Omental fat pad (tissue), 4 donors: Measurements from ENCODE around the gene ARHGAP26. TPM values are rescaled to one million over a fixed set of nuclear protein-coding genes. Genes with fewer than 3 reads are reported as not detected.

ENCODE experiments used
- ATAC-seq: fragments of 150-250 bp; one replicate; pipeline ENCODE4 v1.9.1; 2016; ENCODE audit warnings: mild to moderate bottlenecking, moderate library complexity; ENCODE audit not compliant: low FRiP score
- DNase-seq: peaks from one replicate; pipeline ENCODE4 v3.0.0-alpha.2; 2019; ENCODE audit warnings: low spot score
- CTCF ChIP-seq, 3 donors: fragments of 450-650 bp; IDR thresholded peaks; one replicate each; pipeline ENCODE4 v1.5.1; 2016 to 2017; ENCODE audit warnings: antibody characterized with exemption in 3 of 3, mild to moderate bottlenecking in 3 of 3, moderate library complexity in 2 of 3
- total RNA-seq, 4 donors: library from RNA; depleted of rRNA; stranded (reverse); fragments of >200 nt; gene quantifications; one replicate each; pipeline ENCODE4 v1.1.0, GENCODE V29; 2016

Gene ARHGAP26
- total RNA-seq, 4 donors from 2014 or later = 40.4 to 134 (median 63.6) TPM

- TF ChIP-seq CTCF (IDR thresholded peaks at IDR 0.05) = no peak
- no peak for ATAC-seq
- DNase-seq = no peak
Measured at GRCh38 chr5:143174714-143175398, 404.7 kb downstream of the ARHGAP26 start.

- no peak for ATAC-seq
- TF ChIP-seq CTCF (IDR thresholded peaks at IDR 0.05) = no peak
Measured at GRCh38 chr5:143176048-143176447, 405.9 kb downstream of the ARHGAP26 start.

GRCh38 chr5:143177263-143177983 lies 407.2 kb downstream of the ARHGAP26 start:
- TF ChIP-seq CTCF (IDR thresholded peaks at IDR 0.05) = no peak
- DNase-seq (no peak), ATAC-seq (no peak)

More at GRCh38 chr5:143176048-143176447, 405.9 kb downstream of the ARHGAP26 start:
- DNase-seq = no peak

- ATAC-seq = no peak
- no peak for TF ChIP-seq CTCF (IDR thresholded peaks at IDR 0.05)
Measured at GRCh38 chr5:143179126-143179740, 409.1 kb downstream of the ARHGAP26 start.

GRCh38 chr5:143180751-143181150 lies 410.6 kb downstream of the ARHGAP26 start:
- ATAC-seq = no peak
- no peak for DNase-seq
- TF ChIP-seq CTCF (IDR thresholded peaks at IDR 0.05) = no peak

More at GRCh38 chr5:143179126-143179740, 409.1 kb downstream of the ARHGAP26 start:
- no peak for DNase-seq

GRCh38 chr5:143181173-143181572 lies 411.0 kb downstream of the ARHGAP26 start:
- ATAC-seq = no peak
- DNase-seq = no peak
- no peak for TF ChIP-seq CTCF (IDR thresholded peaks at IDR 0.05)
